RWPE1 (cell line): ENCODE data around the gene FAM210B.
"Not testable (repeated sequence)": the region's sequence is repeated elsewhere in the genome, so short reads cannot be mapped to it uniquely, and the experiment has no call there.

Source experiments
- CTCF ChIA-PET: fragments of 350-600 bp; sonication (Branson Sonifier 250); formaldehyde crosslinking; extraction: SDS; loops from one replicate; lab custom pipeline; 2021; lab: Yijun Ruan, JAX
- POLR2A ChIA-PET: fragments of 400-600 bp; formaldehyde crosslinking; extraction: SDS; loops from one replicate; lab custom pipeline; 2020; ENCODE audit warnings: antibody characterized with exemption; ENCODE audit not compliant: low non-redundant PET; lab: Yijun Ruan, JAX
- DNase-seq: peaks from one replicate; pipeline ENCODE4 v3.0.0; 2012; ENCODE audit warnings: low spot score
- H3K27ac ChIP-seq: fragments of 450-650 bp; 2 replicates; pipeline ENCODE4 v1.5.1; 2017
- TF ChIP-seq, protein P1 (sequence below): fragments of 450-650 bp; conservative IDR thresholded peaks from 2 replicates; pipeline ENCODE4 v1.5.1; 2017; ENCODE audit warnings: low read depth, mild to moderate bottlenecking

The FAM210B gene

GRCh38 chr20:56392132-56392880 is 33.5 kb downstream of the FAM210B start, which contains the start of the genes AURKA and CSTF1:
Gene AURKA, minus strand, starts transcription at chr20:56392215. Its CDS starts 4,018 bp downstream, at chr20:56388197.
Gene CSTF1, plus strand, starts transcription at chr20:56392645. Its CDS starts 2,908 bp downstream, at chr20:56395553.
- DNase-seq: peak; percentile 100
- POLR2A ChIA-PET: interaction anchor here (0.7 to 1.7 kb wide), 2 partner anchors 18 to 32 kb away, joined by 3 read pairs; no protein-coding TSS in a partner anchor
- CTCF ChIA-PET: interaction anchor here (0.7 to 1.0 kb wide), 2 partner anchors 34 to 39 kb away, joined by 3 read pairs; partner anchors contain the start of gene FAM210B
- TF ChIP-seq, protein P1, sequence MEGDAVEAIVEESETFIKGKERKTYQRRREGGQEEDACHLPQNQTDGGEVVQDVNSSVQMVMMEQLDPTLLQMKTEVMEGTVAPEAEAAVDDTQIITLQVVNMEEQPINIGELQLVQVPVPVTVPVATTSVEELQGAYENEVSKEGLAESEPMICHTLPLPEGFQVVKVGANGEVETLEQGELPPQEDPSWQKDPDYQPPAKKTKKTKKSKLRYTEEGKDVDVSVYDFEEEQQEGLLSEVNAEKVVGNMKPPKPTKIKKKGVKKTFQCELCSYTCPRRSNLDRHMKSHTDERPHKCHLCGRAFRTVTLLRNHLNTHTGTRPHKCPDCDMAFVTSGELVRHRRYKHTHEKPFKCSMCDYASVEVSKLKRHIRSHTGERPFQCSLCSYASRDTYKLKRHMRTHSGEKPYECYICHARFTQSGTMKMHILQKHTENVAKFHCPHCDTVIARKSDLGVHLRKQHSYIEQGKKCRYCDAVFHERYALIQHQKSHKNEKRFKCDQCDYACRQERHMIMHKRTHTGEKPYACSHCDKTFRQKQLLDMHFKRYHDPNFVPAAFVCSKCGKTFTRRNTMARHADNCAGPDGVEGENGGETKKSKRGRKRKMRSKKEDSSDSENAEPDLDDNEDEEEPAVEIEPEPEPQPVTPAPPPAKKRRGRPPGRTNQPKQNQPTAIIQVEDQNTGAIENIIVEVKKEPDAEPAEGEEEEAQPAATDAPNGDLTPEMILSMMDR: no peak
- peak within 1 kb of the TSS; percentile 95 for H3K27ac ChIP-seq

DNA sequence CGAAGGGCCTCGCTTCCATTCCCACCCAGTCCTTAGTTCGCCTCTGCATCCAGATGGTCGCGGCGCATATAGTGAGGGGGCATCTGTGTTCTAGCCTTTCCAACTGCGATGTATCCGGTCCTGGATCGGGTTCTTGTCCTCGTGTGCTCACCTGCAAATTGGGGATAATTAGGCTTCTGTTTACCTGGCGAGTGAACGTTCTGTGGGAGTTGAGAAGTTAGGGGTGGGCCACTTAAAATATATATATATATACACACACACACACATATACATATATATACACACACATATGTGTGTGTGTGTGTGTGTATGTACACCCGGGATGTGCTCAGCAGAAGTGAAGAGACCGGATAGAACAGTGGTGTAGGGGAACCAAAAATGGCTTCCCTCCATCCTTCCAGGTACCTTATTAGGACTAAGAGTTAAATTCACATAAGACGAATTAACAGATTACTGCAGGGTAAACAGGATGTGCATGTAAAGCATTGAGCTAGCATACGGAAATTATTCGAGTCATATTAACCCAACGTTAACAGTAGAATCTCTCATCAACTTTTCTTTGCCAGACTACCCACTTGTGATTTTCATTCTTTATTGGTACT is 34.2 kb downstream of the FAM210B start:
- TF ChIP-seq, protein P1: no peak
- H3K27ac ChIP-seq: peak overlapping the region; percentile 95
- DNase-seq: peak; percentile 37
- CTCF ChIA-PET: interaction anchor here (0.7 kb wide), 1 partner anchor 13 kb away, joined by 6 read pairs; no protein-coding TSS in a partner anchor
- POLR2A ChIA-PET: interaction anchor here (1.7 kb wide), 1 partner anchor 33 kb away, joined by 3 read pairs; no protein-coding TSS in a partner anchor

DNA sequence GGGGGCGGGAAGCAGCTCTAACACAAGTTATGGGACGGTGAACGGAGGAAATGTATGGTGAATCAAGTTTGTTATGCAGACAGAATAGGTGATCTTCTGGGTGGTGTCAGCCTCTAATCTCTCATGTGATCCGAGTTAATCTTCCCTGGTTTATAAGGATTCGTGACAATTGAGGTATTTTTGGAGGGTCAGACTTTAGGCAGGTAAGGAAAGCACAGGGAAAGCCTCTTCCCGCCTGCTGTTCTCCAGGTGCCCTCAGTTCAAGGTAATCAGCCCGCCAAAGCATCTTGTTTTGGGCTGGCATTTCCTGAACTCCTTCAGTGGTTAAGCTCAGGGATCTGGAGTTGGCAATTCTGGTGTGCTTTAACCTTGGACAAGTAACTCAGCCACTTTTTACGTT is 34.9 kb downstream of the FAM210B start:
- TF ChIP-seq, protein P1: no peak
- DNase-seq: no peak
- POLR2A ChIA-PET: interaction anchor here (1.7 kb wide), 1 partner anchor 34 kb away, joined by 3 read pairs; no protein-coding TSS in a partner anchor
- H3K27ac ChIP-seq: no peak overlapping the region
- CTCF ChIA-PET: interaction anchor here (0.5 to 0.7 kb wide), 2 partner anchors 13 to 851 kb away, joined by 3 to 6 read pairs; no protein-coding TSS in a partner anchor

GRCh38 chr20:56395166-56395565 is 36.4 kb downstream of the FAM210B start:
- H3K27ac ChIP-seq: no peak overlapping the region
- POLR2A ChIA-PET: no interaction called here
- no peak for DNase-seq
- TF ChIP-seq, protein P1: no peak
- CTCF ChIA-PET: interaction anchor here (0.9 kb wide), 1 partner anchor 14 kb away, joined by 4 read pairs; no protein-coding TSS in a partner anchor

DNA sequence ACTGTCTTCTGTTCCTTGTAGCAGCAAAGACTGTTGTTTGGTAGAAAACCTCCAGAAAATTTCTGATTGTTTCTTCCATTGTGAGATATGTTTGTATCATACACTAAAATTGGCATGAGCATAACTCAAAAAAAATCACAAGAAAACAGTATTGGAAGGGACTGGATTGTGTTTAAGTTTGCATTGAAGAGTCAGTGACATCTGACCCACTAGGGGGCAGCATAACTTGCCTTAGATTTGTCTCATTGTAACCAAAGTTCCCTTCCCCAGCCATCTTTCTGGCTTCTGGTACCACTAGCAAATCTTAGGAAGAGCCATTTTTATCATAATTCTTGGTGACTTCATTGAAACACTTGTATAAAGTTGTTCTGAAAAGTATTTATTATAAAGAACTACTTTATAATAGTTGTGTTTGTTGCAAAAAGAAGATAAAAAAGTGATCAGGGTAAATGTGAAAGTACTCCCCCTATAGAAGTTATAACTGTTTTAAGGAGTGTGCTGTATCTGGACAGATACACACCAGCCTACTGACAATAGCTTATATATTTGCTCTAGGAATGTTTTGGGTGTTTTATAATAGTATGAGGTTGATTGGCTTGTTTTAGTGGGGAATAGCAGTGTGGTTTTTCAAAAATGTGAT is 41.3 kb downstream of the FAM210B start:
- DNase-seq: peak; percentile 58
- TF ChIP-seq, protein P1: peak; percentile 95
- no peak overlapping the region for H3K27ac ChIP-seq
- CTCF ChIA-PET: no interaction called here
- POLR2A ChIA-PET: no interaction called here

GRCh38 chr20:56403465-56403864 is 44.7 kb downstream of the FAM210B start:
- ChIA-PET POLR2A (no interaction called here), CTCF (interaction anchor here (1.9 kb wide), 1 partner anchor 17 kb away, joined by 5 read pairs; no protein-coding TSS in a partner anchor)
- no peak for DNase-seq
- no peak overlapping the region for H3K27ac ChIP-seq
- TF ChIP-seq, protein P1: no peak

- CTCF ChIA-PET, DNase-seq, H3K27ac ChIP-seq, POLR2A ChIA-PET: not testable (repeated sequence)
Measured at GRCh38 chr20:56405356-56405755, 46.6 kb downstream of the FAM210B start.
